PC-3 (cell line): Measurements from ENCODE around the gene MME. TPM values are rescaled to one million over a fixed set of nuclear protein-coding genes. Genes with fewer than 3 reads are reported as not detected.

Experiments
- ATAC-seq: fragments of 200-7000 bp; cut with Tn5 transposase; 2 replicates; pipeline ENCODE4 v1.9.1; 2020; ENCODE audit warnings: mild to moderate bottlenecking, moderate library complexity
- BruUV-seq: library from RNA; stranded (reverse); fragments of 400-500 nt; replicated peaks from 2 replicates; lab custom pipeline; 2021; lab: Mats Ljungman, UMichigan
- CTCF ChIA-PET: fragments of 300-600 bp; sonication (Branson Sonifier 250); formaldehyde crosslinking; loops from one replicate; lab custom pipeline; 2022; ENCODE audit warnings: antibody characterized with exemption; lab: Charles Lee
- POLR2A ChIA-PET: fragments of 300-600 bp; sonication (Branson Sonifier 250); formaldehyde crosslinking; loops from one replicate; lab custom pipeline; 2022; ENCODE audit warnings: antibody characterized with exemption; ENCODE audit not compliant: unreplicated experiment; lab: Charles Lee
- DNase-seq: peaks from one replicate; pipeline ENCODE4 v3.0.0-alpha.2; 2015
- H2AFZ ChIP-seq: fragments of 300-600 bp; sonication (generic); 2 replicates; pipeline ENCODE4 v1.6.0; 2016; ENCODE audit warnings: antibody characterized with exemption, low read length
- H3F3A ChIP-seq: fragments of 300-600 bp; sonication (generic); one replicate; pipeline ENCODE4 v1.6.0; 2017; ENCODE audit warnings: antibody characterized with exemption, low read length, control low read depth, mild to moderate bottlenecking; ENCODE audit not compliant: unreplicated experiment
- H3K27ac ChIP-seq: fragments of 300-600 bp; sonication (generic); 2 replicates; pipeline ENCODE4 v1.5.1; 2016; ENCODE audit warnings: mild to moderate bottlenecking, low read length
- H3K27me3 ChIP-seq: fragments of 300-600 bp; sonication (generic); 2 replicates; pipeline ENCODE4 v1.6.1; 2016; ENCODE audit warnings: low read length, mixed read lengths
- H3K36me3 ChIP-seq: fragments of 300-600 bp; sonication (generic); 2 replicates; pipeline ENCODE4 v1.6.1; 2016; ENCODE audit warnings: low read depth, mixed run types, low read length, mixed read lengths
- H3K4me1 ChIP-seq: fragments of 300-600 bp; sonication (generic); 2 replicates; pipeline ENCODE4 v1.5.1; 2016; ENCODE audit warnings: low read length; ENCODE audit not compliant: insufficient read depth
- H3K4me2 ChIP-seq: fragments of 300-600 bp; sonication (generic); 2 replicates; pipeline ENCODE4 v1.6.0; 2016; ENCODE audit warnings: low read length
- H3K4me3 ChIP-seq: fragments of 300-600 bp; sonication (generic); 2 replicates; pipeline ENCODE4 v1.5.1; 2016; ENCODE audit warnings: mild to moderate bottlenecking, low read length, mixed read lengths
- H3K79me2 ChIP-seq: fragments of 300-600 bp; sonication (generic); 2 replicates; pipeline ENCODE4 v1.6.1; 2017; ENCODE audit warnings: low read length, mixed read lengths
- H3K9ac ChIP-seq: fragments of 300-600 bp; sonication (generic); 2 replicates; pipeline ENCODE4 v1.6.0; 2016; ENCODE audit warnings: mild to moderate bottlenecking, low read length
- H3K9me2 ChIP-seq: fragments of 300-600 bp; sonication (generic); replicated peaks from 2 replicates; pipeline ENCODE4 v1.6.1; 2016; ENCODE audit warnings: mixed run types, low read length, mixed read lengths
- H3K9me3 ChIP-seq: fragments of 300-600 bp; sonication (generic); 2 replicates; pipeline ENCODE4 v1.6.1; 2016; ENCODE audit warnings: low read length, mixed read lengths
- H4K20me1 ChIP-seq: fragments of 300-600 bp; sonication (generic); 2 replicates; pipeline ENCODE4 v1.6.1; 2016; ENCODE audit warnings: low read length, mixed read lengths
- EZH2 ChIP-seq: fragments of 300-600 bp; sonication (generic); IDR thresholded peaks from one replicate; pipeline ENCODE4 v1.6.1; 2017; ENCODE audit warnings: antibody characterized with exemption, mild to moderate bottlenecking, low read length; ENCODE audit not compliant: unreplicated experiment
- EZH2phosphoT487 ChIP-seq: fragments of 300-600 bp; sonication (generic); IDR thresholded peaks from 2 replicates; pipeline ENCODE4 v1.6.1; 2018; ENCODE audit warnings: mild to moderate bottlenecking, antibody characterized with exemption, low read length, borderline replicate concordance
- intact Hi-C: fragments of 100-400 bp; cut with micrococcal nuclease; formaldehyde crosslinking; loops from 2 replicates; pipeline ENCODE4 v1.9.0; 2023
- total RNA-seq: library from RNA; depleted of rRNA; stranded (reverse); fragments of >200 nt; gene quantifications from 2 replicates; pipeline ENCODE4 v1.2.3, GENCODE V29; 2014
- TF ChIP-seq, protein P1 (sequence below): fragments of 300-600 bp; sonication (generic); conservative IDR thresholded peaks from 2 replicates; pipeline ENCODE4 v1.5.1; 2017; ENCODE audit warnings: antibody characterized with exemption, low read depth, mild to moderate bottlenecking, low read length

Gene MME
- total RNA-seq, 1 experiment from 2014 or later, result 1.2 TPM

DNA sequence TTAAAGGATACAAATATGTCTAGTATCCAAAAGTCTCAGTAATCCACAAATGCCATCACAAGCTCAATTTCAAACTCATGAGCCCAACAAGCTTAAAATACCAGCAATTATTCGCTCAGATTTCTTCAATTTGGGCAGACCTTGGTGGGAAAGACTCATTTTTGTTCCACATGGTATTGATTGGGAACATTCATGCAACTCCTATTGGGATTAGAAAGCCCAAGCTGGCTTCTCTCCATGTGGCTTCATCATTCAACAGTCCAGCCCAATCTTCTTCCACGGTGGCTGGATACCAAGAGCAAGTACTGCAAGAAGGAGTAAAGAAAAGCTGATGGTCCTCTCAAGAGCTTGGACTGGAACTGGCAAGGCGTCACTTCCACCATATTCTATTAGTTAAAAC, 147.0 kb downstream of the MME start:
- Histone ChIP-seq H2AFZ (no peak overlapping the region), H3K27ac (no peak overlapping the region), H3K9me2 (no peaks in the 10 kb centered on the region), H3K9ac (no peak overlapping the region), H3K4me1 (peaks cover 5% of the 10 kb centered on the region), H3K79me2 (no peaks in the 10 kb centered on the region), H3K36me3 (no peaks in the 10 kb centered on the region), H3K9me3 (no peaks in the 10 kb centered on the region), H4K20me1 (no peaks in the 10 kb centered on the region), H3F3A (no peaks in the 10 kb centered on the region), H3K27me3 (no peaks in the 10 kb centered on the region), H3K4me2 (no peak overlapping the region), H3K4me3 (no peak overlapping the region)
- intact Hi-C loops, result no loop called here
- ATAC-seq (no peak), DNase-seq (no peak)
- no TSS peak for BruUV-seq
- ChIA-PET CTCF (no interaction called here), POLR2A (no interaction called here)
- TF ChIP-seq EZH2phosphoT487, result no peak
- TF ChIP-seq EZH2, result no peak
- TF ChIP-seq, protein P1, sequence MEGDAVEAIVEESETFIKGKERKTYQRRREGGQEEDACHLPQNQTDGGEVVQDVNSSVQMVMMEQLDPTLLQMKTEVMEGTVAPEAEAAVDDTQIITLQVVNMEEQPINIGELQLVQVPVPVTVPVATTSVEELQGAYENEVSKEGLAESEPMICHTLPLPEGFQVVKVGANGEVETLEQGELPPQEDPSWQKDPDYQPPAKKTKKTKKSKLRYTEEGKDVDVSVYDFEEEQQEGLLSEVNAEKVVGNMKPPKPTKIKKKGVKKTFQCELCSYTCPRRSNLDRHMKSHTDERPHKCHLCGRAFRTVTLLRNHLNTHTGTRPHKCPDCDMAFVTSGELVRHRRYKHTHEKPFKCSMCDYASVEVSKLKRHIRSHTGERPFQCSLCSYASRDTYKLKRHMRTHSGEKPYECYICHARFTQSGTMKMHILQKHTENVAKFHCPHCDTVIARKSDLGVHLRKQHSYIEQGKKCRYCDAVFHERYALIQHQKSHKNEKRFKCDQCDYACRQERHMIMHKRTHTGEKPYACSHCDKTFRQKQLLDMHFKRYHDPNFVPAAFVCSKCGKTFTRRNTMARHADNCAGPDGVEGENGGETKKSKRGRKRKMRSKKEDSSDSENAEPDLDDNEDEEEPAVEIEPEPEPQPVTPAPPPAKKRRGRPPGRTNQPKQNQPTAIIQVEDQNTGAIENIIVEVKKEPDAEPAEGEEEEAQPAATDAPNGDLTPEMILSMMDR, result no peak

DNA sequence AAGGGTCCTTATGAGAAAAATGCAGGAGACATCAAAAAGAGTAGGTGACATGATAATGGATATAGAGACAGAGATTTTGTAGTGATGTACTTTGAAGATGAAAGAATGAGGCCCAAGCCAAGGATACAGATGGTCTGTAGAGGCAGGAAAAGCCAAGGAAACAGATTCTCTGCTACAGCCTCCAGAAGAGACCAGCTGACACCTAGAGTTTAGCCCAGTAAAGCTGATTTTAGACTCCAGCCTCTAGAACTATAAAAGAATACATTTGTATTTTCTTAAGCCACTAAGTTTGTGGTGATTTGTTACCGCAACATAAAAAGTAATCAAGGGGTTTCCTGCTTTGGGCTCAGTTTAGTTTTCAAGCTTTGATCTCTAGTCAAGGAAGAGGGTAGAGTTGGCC, 148.6 kb downstream of the MME start:
- Histone ChIP-seq H3K27ac (no peak overlapping the region), H3K36me3 (no peaks in the 10 kb centered on the region), H3K4me2 (no peak overlapping the region), H3K27me3 (no peaks in the 10 kb centered on the region), H3F3A (peaks cover 4% of the 10 kb centered on the region), H4K20me1 (no peaks in the 10 kb centered on the region), H3K9ac (no peak overlapping the region), H3K4me3 (no peak overlapping the region), H3K79me2 (no peaks in the 10 kb centered on the region), H3K4me1 (peaks cover 18% of the 10 kb centered on the region), H3K9me2 (no peaks in the 10 kb centered on the region), H3K9me3 (no peaks in the 10 kb centered on the region), H2AFZ (no peak overlapping the region)
- CTCF ChIA-PET, result no interaction called here
- no peak for TF ChIP-seq EZH2
- TF ChIP-seq EZH2phosphoT487, result no peak
- TF ChIP-seq, protein P1, result no peak
- ATAC-seq, result no peak
- POLR2A ChIA-PET, result no interaction called here
- no peak for DNase-seq
- no TSS peak for BruUV-seq
- intact Hi-C loops, result no loop called here

DNA sequence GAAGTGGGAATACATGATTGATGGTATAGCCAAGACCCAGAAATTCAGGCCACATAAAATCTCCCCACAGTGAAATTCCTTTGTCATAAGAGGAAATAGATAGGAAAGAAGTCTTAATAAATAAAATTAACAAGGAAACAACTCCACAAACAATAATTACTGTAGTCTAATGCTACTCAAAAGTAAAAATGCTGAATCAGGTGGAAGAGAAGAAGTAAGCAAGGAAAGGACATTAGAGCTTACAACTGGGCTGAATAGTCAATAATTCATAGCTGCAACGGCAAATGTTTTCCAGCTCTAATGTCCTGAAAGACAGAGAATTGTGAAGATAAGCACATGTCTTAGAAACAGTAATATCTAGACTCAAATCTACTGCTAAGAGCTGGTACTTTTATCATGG, 149.0 kb downstream of the MME start:
- Histone ChIP-seq H4K20me1 (no peaks in the 10 kb centered on the region), H3F3A (peaks cover 4% of the 10 kb centered on the region), H3K27me3 (no peaks in the 10 kb centered on the region), H3K4me1 (peaks cover 22% of the 10 kb centered on the region), H3K4me2 (no peak overlapping the region), H2AFZ (no peak overlapping the region), H3K9me3 (no peaks in the 10 kb centered on the region), H3K27ac (no peak overlapping the region), H3K9ac (no peak overlapping the region), H3K4me3 (no peak overlapping the region), H3K79me2 (no peaks in the 10 kb centered on the region), H3K9me2 (no peaks in the 10 kb centered on the region), H3K36me3 (no peaks in the 10 kb centered on the region)
- intact Hi-C loops, result no loop called here
- ChIA-PET POLR2A (no interaction called here), CTCF (no interaction called here)
- BruUV-seq, result no TSS peak
- TF ChIP-seq, protein P1, result no peak
- TF ChIP-seq EZH2 (no peak), EZH2phosphoT487 (no peak)
- no peak for ATAC-seq
- DNase-seq, result no peak
